Measurements from ENCODE around the gene MAPK13. TPM values are rescaled to one million over a fixed set of nuclear protein-coding genes. Genes with fewer than 3 reads are reported as not detected.
"Not testable (repeated sequence)": the region's sequence is repeated elsewhere in the genome, so short reads cannot be mapped to it uniquely, and the experiment has no call there.

MAPK13 gene
- total RNA-seq, 5 donors from 2014 or later (not counting 1 experiment from before 2014, with no cell fraction given) = 38.2 to 45.6 (median 44.1) TPM

DNA sequence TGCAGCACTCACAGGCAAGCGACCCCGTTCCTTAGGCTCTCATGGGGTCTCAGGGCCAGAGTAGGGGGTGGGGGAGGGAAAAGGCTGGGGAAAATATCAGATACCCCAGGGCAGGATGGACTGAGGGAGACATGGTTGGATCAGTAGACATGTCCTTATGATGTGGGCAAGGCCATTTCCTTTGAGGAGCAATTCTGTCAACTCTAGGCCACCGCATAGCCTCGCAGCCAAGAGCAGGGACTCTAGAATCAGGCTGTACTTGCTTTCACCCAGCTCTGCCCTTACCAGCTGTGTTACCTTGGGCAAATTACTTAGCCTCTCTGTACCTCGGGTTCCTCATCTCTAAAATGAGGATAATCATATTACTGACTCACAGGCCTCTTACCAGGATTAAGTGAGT lies 2.2 kb upstream of the MAPK13 start:
- H3K36me3 Mint-ChIP-seq = peaks cover 3% of the 10 kb centered on the region
- no peak overlapping the region for H3K27ac ChIP-seq (ENCODE audit: low read length)
- DNase-seq (no peak), ATAC-seq (replicated peaks in 1 of 4) (no peak)
- CTCF ChIA-PET = no interaction called here
- peak overlapping the region in 1 of 2 donors; percentile 48 for H3K27ac Mint-ChIP-seq
- H3K9me3 Mint-ChIP-seq = no peaks in the 10 kb centered on the region
- H3K4me3 ChIP-seq (ENCODE audit: control insufficient read depth in 1 of 2, extremely low read depth in 1 of 2, low read length in 1 of 2) = no peak overlapping the region
- peaks cover 21 to 78% of the 10 kb centered on the region in 2 experiments for H3K4me1 ChIP-seq (ENCODE audit: control insufficient read depth in 1 of 2, extremely low read depth in 1 of 2, insufficient read depth in 2 of 2, low read length in 2 of 2)
- no peak overlapping the region for H3K4me3 Mint-ChIP-seq
- WGBS (ENCODE audit: insufficient coverage) = 63% methylated on average over 2 of the region's 5 CpGs
- peaks cover 0 to 4% of the 10 kb centered on the region in 2 donors for H3K36me3 ChIP-seq (ENCODE audit: control insufficient read depth in 2 of 2, extremely low read depth in 1 of 2, insufficient read depth in 1 of 2, low read length in 1 of 2)
- H3K27me3 ChIP-seq (replicated peaks in 1 of 2; ENCODE audit: control insufficient read depth in 2 of 2, extremely low read depth in 1 of 2, insufficient read depth in 2 of 2, low read length in 1 of 2) = no peaks in the 10 kb centered on the region
- H3K4me1 Mint-ChIP-seq = peaks cover 59 to 80% (median 65%) of the 10 kb centered on the region in 3 donors
- POLR2A ChIA-PET = no interaction called here
- H3K9me3 ChIP-seq = no peaks in the 10 kb centered on the region
- no peaks in the 10 kb centered on the region for H3K27me3 Mint-ChIP-seq

DNA sequence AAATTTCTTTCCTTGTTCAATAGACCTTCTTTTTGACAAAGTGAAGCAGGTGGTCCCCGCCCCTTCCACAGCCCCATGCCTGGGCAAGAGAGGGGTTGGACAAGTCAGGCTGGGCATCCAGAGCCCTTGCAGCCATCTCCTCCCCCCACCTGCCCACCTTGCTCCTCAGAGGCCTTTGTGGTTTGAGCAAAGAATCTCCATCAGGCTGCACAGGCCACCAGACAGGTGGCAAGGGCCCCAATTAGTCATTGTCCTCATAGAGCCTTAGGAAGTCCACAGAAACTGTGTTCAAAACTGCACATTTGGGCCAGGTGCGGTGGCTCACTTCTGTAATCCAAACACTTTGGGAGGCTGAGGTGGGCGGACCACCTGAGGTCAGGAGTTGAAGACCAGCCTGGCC lies 1.5 kb upstream of the MAPK13 start:
- ChIA-PET POLR2A (no interaction called here), CTCF (no interaction called here)
- Mint-ChIP-seq H3K4me3 (peak overlapping the region; percentile 71 to 80 (median 75)), H3K27me3 (no peaks in the 10 kb centered on the region), H3K4me1 (peaks cover 59 to 80% (median 65%) of the 10 kb centered on the region in 3 donors), H3K27ac (peak overlapping the region in 1 of 2 donors; percentile 48), H3K9me3 (no peaks in the 10 kb centered on the region), H3K36me3 (peaks cover 10% of the 10 kb centered on the region)
- H3K4me1 ChIP-seq (ENCODE audit: control insufficient read depth in 1 of 2, extremely low read depth in 1 of 2, insufficient read depth in 2 of 2, low read length in 2 of 2) = peaks cover 13 to 74% of the 10 kb centered on the region in 2 experiments
- no peak overlapping the region for H3K27ac ChIP-seq (ENCODE audit: low read length)
- DNase-seq (no peak), ATAC-seq (replicated peaks in 1 of 4) (no peak)
- no peaks in the 10 kb centered on the region for H3K9me3 ChIP-seq
- H3K36me3 ChIP-seq (ENCODE audit: control insufficient read depth in 2 of 2, extremely low read depth in 1 of 2, insufficient read depth in 1 of 2, low read length in 1 of 2) = peaks cover 0 to 5% of the 10 kb centered on the region in 2 donors
- H3K27me3 ChIP-seq (replicated peaks in 1 of 2; ENCODE audit: control insufficient read depth in 2 of 2, extremely low read depth in 1 of 2, insufficient read depth in 2 of 2, low read length in 1 of 2) = no peaks in the 10 kb centered on the region
- 90% methylated on average over 2 of the region's 3 CpGs for WGBS (ENCODE audit: insufficient coverage)
- no peak overlapping the region for H3K4me3 ChIP-seq (ENCODE audit: control insufficient read depth in 1 of 2, extremely low read depth in 1 of 2, low read length in 1 of 2)

DNA sequence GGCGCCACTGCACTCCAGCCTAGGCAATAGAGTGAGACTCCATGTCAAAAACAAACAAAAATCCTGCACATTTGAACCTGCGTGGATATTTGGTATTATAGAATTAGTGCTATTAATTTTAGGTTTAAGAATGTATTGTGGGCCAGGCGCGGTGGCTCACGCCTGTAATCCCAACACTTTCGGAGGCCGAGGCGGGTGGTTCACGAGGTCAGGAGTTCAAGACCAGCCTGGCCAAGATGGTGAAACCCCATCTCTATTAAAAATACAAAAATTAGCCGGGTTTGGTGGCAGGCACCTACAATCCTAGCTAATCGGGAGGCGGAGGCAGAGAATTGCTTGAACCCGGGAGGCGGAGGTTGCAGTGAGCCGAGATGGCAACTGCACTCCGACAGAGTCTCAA lies 979 bp upstream of the MAPK13 start:
- H3K27me3 ChIP-seq (replicated peaks in 1 of 2; ENCODE audit: control insufficient read depth in 2 of 2, extremely low read depth in 1 of 2, insufficient read depth in 2 of 2, low read length in 1 of 2); ATAC-seq (replicated peaks in 1 of 4); H3K27ac ChIP-seq (ENCODE audit: low read length); H3K4me3 ChIP-seq (ENCODE audit: control insufficient read depth in 1 of 2, extremely low read depth in 1 of 2, low read length in 1 of 2); H3K27me3 Mint-ChIP-seq; H3K9me3 Mint-ChIP-seq; DNase-seq; POLR2A ChIA-PET; H3K9me3 ChIP-seq; H3K36me3 ChIP-seq (ENCODE audit: control insufficient read depth in 2 of 2, extremely low read depth in 1 of 2, insufficient read depth in 1 of 2, low read length in 1 of 2): not testable (repeated sequence)
- Mint-ChIP-seq H3K4me3 (peak overlapping the region; percentile 71 to 80 (median 75)), H3K4me1 (peaks cover 56 to 77% (median 63%) of the 10 kb centered on the region in 3 donors), H3K27ac (peak overlapping the region in 1 of 2 donors; percentile 79), H3K36me3 (peaks cover 12% of the 10 kb centered on the region)
- WGBS (ENCODE audit: insufficient coverage) = 96% methylated on average over 5 of the region's 16 CpGs
- H3K4me1 ChIP-seq (ENCODE audit: control insufficient read depth in 1 of 2, extremely low read depth in 1 of 2, insufficient read depth in 2 of 2, low read length in 2 of 2) = peaks cover 13 to 69% of the 10 kb centered on the region in 2 experiments
- CTCF ChIA-PET = interaction anchor here in 1 of 2 donors (3.3 kb wide), 1 partner anchor 9 kb away, joined by 25 read pairs; no protein-coding TSS in a partner anchor

DNA sequence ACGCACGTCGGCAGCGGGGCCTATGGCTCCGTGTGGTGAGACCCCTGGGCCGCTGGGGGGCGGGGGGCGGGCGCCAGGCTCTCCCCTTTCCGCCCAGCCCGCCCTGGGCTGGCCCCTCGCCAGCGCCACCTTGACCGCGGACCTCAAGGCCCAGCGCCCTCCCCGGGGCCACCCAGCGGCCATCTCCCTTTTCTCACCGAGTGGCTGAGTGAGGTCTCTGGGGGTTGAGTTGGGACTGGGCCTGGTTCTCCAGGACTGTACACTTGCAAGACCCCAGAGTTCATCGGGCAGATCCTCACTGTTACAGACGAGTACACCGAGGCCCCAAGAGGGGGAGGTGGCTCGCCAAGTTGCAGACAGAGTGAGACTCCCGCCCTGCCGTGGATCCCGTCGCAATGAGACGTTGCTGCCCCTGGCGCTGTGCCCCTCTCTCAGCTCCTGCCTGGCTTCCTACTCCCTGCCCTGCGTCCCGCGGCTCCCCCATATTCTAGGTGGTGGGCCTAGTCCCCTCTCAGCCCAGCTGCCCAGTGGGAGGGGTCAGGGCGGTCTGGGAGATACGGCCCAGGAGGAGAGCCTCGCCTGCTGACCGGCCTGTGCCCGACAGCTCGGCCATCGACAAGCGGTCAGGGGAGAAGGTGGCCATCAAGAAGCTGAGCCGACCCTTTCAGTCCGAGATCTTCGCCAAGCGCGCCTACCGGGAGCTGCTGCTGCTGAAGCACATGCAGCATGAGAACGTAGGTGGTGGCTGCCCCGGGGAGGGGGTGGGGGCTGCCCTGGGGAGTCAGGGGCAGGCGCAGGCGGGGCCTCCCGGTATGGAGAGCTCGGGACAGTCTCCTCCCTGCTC lies 576 bp downstream of the MAPK13 start:
- H3K4me1 ChIP-seq (ENCODE audit: control insufficient read depth in 1 of 2, extremely low read depth in 1 of 2, insufficient read depth in 2 of 2, low read length in 2 of 2) = peaks cover 13 to 60% of the 10 kb centered on the region in 2 experiments
- peak; percentile 50 to 63 (median 56) for ATAC-seq (replicated peaks in 1 of 4)
- Mint-ChIP-seq H3K9me3 (no peaks in the 10 kb centered on the region), H3K27ac (peak overlapping the region; percentile 94), H3K27me3 (no peaks in the 10 kb centered on the region), H3K4me1 (peaks cover 53 to 70% (median 59%) of the 10 kb centered on the region in 3 donors), H3K4me3 (peak overlapping the region; percentile 81 to 89 (median 83)), H3K36me3 (peaks cover 20% of the 10 kb centered on the region)
- POLR2A ChIA-PET = interaction anchor here in 1 of 2 donors (0.5 to 0.9 kb wide), 2 partner anchors 10 to 202 kb away, joined by 3 to 6 read pairs; no protein-coding TSS in a partner anchor
- 5% methylated on average over 39 of the region's 52 CpGs for WGBS (ENCODE audit: insufficient coverage)
- H3K27me3 ChIP-seq (replicated peaks in 1 of 2; ENCODE audit: control insufficient read depth in 2 of 2, extremely low read depth in 1 of 2, insufficient read depth in 2 of 2, low read length in 1 of 2) = no peaks in the 10 kb centered on the region
- peak in 30 of 35 experiments; percentile 27 to 67 (median 37) for DNase-seq
- peak overlapping the region; percentile 34 to 62 for H3K4me3 ChIP-seq (ENCODE audit: control insufficient read depth in 1 of 2, extremely low read depth in 1 of 2, low read length in 1 of 2)
- no peaks in the 10 kb centered on the region for H3K9me3 ChIP-seq
- peaks cover 7 to 15% of the 10 kb centered on the region in 2 donors for H3K36me3 ChIP-seq (ENCODE audit: control insufficient read depth in 2 of 2, extremely low read depth in 1 of 2, insufficient read depth in 1 of 2, low read length in 1 of 2)
- CTCF ChIA-PET = interaction anchor here (0.5 to 3.3 kb wide), 10 partner anchors 11 to 210 kb away, joined by 3 to 25 read pairs (median 4); partner anchors contain the start of gene MAPK14 (in 1 of the 2)
- peak overlapping the region; percentile 79 for H3K27ac ChIP-seq (ENCODE audit: low read length)

DNA sequence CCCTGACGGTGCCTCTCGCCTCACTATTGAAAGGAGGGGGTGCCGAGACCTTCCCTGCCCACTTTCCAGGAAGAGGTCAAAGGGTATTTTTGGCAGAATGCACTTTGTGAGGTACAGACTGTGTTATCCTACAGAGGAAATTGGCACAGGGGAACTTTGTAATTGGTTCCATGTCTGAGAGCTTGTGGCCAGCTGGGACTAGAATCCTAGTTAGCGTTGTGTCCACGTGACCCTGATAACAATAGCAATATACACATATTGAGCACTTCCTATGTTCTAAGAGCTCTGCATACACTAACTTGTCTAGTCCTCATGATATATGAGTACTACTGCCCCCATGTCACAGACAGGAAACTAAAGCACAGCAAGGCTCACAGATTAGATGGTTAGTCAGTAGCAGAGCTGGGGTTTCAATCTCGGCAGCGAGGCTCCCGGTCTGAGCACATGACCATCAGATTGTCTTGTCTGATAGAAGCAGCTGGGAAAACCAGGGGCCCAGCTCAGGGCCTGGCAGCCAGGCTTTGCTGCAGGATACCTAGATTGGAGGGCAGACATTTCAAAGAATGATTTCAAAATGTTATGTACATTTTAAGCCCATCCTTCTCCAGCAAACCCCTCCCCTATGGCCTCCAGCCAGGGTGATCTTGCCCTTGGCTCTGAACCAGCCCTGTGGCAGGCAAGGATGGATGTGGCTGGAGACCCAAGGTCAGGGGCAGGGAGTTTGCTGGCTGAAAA lies 1.4 kb downstream of the MAPK13 start:
- Histone ChIP-seq H3K4me3 (ENCODE audit: control insufficient read depth in 1 of 2, extremely low read depth in 1 of 2, low read length in 1 of 2) (peak overlapping the region in 1 of 2 donors; percentile 62), H3K27ac (ENCODE audit: low read length) (peak overlapping the region; percentile 79), H3K27me3 (replicated peaks in 1 of 2; ENCODE audit: control insufficient read depth in 2 of 2, extremely low read depth in 1 of 2, insufficient read depth in 2 of 2, low read length in 1 of 2) (no peaks in the 10 kb centered on the region)

More for the DNA sequence above, 1.4 kb downstream of the MAPK13 start:
- CTCF ChIA-PET = interaction anchor here in 1 of 2 donors (0.5 to 3.3 kb wide), 11 partner anchors 11 to 1193 kb away, joined by 3 to 25 read pairs (median 4); partner anchors contain the start of gene MAPK14
- H3K4me1 Mint-ChIP-seq = peaks cover 45 to 64% (median 52%) of the 10 kb centered on the region in 3 donors
- no peaks in the 10 kb centered on the region for H3K9me3 ChIP-seq
- DNase-seq (peak in 16 of 35 experiments; percentile 10 to 70 (median 30)), ATAC-seq (replicated peaks in 1 of 4) (peak; percentile 74 to 76 (median 76))
- H3K4me3 Mint-ChIP-seq = peak overlapping the region; percentile 81 to 89 (median 83)
- H3K27ac Mint-ChIP-seq = peak overlapping the region; percentile 94
- no peaks in the 10 kb centered on the region for H3K27me3 Mint-ChIP-seq
- POLR2A ChIA-PET = interaction anchor here in 1 of 2 donors (0.5 to 0.9 kb wide), 2 partner anchors 11 to 202 kb away, joined by 3 to 6 read pairs; no protein-coding TSS in a partner anchor
- peaks cover 26% of the 10 kb centered on the region for H3K36me3 Mint-ChIP-seq
- peaks cover 6 to 53% of the 10 kb centered on the region in 2 experiments for H3K4me1 ChIP-seq (ENCODE audit: control insufficient read depth in 1 of 2, extremely low read depth in 1 of 2, insufficient read depth in 2 of 2, low read length in 2 of 2)
- WGBS (ENCODE audit: insufficient coverage) = 0% methylated on average over 5 of the region's 8 CpGs
- no peaks in the 10 kb centered on the region for H3K9me3 Mint-ChIP-seq
- peaks cover 10 to 22% of the 10 kb centered on the region in 2 donors for H3K36me3 ChIP-seq (ENCODE audit: control insufficient read depth in 2 of 2, extremely low read depth in 1 of 2, insufficient read depth in 1 of 2, low read length in 1 of 2)

Data from T-cell (primary cell).